Activated gamma-delta T cell treated with anti-CD3 and anti-CD28 coated beads, Interleukin-2, amount 50 U/mL, for 16 hours (primary cell): ENCODE results near the gene AIG1.
"Not testable (repeated sequence)": the region's sequence is repeated elsewhere in the genome, so short reads cannot be mapped to it uniquely, and the experiment has no call there.

Source experiments
- DNase-seq: peaks from one replicate; pipeline ENCODE4 v3.0.0-alpha.2; 2020; ENCODE audit warnings: low read depth

Gene AIG1, protein sequence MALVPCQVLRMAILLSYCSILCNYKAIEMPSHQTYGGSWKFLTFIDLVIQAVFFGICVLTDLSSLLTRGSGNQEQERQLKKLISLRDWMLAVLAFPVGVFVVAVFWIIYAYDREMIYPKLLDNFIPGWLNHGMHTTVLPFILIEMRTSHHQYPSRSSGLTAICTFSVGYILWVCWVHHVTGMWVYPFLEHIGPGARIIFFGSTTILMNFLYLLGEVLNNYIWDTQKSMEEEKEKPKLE

DNA sequence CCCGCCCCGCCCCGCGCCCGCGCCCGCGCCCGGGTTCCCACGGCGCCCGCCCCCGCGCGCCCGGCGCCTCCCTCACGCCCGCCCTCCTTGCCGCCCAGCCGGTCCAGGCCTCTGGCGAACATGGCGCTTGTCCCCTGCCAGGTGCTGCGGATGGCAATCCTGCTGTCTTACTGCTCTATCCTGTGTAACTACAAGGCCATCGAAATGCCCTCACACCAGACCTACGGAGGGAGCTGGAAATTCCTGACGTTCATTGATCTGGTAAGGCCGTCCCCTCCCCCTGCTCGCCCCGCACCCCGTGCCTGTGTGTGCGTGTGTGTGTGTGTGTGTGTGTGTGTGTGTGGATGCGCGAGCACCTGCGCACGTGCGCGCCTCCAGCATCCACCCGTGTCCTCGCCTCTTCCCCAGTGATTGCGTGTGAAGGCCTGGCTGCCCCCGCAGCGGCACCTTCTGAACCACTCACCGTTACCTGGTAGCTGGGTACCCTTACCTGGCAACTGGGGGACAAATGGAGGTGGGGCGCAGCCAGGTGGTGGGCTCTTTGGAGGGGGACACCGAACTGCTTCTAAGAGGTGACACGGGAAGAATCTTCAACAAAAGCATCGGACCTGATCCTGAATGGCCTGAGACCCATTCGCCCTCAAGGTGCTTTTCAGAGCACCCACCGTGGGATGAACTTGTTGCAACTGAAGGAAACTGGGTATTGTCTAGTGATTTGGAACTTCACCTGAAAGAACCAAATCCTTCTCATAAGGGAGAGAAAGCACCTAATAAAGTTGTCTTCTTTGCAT lies at the start of gene AIG1:
AIG1 (plus strand) TSS at position 84 of the 791 bp plus-strand sequence; CDS start at position 121, 37 bp downstream.
- DNase-seq = peak; percentile 32

DNA sequence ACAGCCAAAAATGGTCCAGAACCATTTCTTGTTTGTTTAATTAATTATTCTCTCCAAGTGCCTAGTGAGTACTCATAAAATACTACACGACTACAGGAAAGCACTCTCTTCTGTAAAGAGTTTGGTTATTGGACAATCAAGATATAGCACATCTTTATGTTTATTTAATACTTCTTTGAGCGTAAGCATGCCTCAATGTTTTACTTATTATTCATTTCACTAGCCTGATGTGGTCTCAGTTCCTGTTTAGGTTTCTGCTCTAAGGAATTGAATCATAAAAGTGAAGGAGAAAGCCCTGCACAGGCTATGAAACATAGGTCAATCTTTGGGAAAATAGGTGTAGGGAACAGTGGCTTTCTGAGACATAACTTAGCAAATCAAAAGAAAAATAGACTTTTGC lies 45.9 kb upstream of the AIG1 start:
- DNase-seq = no peak

DNA sequence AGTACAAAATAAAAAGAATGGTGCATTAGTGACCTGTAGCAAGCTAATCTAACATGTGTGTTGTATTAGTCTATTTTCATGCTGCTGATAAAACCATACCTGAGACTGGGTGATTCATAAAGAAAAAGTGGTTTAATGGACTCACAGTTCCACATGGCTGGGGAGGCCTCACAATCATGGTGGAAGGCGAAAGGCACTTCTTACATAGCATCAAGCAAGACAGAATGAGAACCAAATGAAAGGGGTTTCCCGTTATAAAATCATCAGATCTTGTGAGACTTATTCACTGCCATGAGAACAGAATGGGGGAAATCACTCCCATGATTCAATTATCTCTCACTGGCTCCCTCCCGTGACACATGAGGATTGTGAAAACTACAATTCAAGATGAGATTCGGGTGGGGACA lies 45.4 kb upstream of the AIG1 start:
- no peak for DNase-seq

DNA sequence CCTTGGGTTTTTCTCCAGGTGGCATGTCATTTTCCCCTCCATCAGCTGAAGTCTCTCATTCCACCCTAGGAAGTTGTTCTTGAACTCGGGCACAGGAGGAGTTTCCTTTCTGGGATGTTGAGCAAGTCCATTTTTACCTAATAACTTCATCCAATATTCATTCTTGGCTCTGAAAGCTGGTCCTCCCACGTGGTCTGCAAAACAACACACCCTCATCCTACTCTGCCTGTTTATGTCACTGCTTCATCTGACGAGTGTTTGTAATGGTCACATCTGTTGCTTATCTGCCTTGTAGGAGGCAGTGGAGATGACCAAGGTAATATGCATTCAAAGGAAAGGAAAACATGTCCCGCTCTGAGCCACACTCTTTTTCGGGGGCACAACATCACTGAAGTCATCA lies 41.7 kb upstream of the AIG1 start:
- no peak for DNase-seq

DNA sequence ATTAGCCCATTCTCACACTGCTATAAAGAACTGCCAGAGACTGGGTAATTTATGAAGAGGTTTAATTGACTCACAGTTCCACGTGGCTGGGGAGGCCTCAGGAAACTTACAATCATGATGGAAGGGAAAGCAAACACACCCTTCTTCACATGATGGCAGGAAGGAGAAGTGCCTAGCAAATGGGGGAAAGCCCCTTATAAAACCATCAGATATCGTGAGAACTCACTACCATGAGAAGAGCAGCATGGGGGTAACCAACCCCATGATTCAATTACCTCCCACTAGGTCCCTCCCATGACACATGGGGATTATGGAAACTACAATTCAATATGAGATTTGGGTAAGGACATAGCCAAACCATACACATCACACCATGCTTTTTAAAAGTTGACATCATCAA lies 39.8 kb upstream of the AIG1 start:
- not testable (repeated sequence) for DNase-seq

DNA sequence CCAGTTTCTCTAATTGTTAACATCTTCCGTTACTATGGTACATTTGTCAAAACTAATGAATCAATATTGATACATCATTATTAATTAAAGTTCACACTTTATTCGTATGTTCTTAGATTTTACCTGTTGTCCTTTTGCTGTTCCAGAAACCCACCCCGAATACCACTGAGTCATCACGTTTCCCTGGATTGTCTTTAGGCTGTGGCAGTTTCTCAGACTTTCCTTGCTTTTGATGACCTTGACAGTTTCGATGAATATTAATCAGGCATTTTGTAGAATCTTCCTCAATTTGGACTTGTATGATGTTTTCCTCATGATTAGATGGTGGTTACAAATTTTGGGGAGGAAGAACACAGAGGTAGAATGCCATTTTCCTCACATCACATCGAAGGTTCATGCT lies 39.1 kb upstream of the AIG1 start:
- no peak for DNase-seq

DNA sequence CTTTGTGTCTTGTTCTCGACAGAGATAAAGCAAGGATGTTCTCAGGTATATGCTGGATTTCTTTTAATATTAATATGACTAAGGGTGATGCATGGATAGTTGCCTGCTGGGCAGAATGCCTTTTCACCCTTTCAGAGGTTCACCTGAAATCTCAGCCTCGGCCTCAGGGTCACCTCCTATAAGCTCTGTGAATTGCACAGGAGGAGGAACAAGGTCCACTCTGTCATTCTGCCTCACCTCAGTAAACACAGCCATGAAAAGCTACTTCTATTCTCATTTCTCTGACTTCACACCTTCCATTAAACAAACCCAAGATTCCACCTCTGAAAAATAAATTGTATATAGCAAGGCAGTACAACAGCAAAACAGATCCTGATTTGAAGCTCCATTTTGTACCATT lies 38.1 kb upstream of the AIG1 start:
- no peak for DNase-seq

DNA sequence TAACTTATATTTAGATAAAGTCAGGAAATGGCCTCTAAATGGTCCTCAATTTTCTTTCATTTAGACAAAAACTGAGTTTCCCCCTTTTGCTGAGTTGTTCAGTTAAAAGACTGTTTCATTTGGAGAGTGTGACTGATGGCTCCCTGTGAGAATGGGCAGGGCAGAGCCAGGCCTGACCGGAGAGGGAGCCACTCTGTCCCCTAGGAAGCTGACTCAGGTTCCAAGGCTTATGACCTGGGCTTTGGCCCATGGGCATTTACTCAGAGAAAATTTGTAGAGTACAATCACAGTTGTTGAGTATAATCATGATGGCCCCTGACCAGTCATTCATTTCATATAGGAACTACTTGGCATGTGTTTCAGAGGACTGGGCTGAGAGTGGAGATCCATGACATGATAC lies 37.0 kb upstream of the AIG1 start:
- no peak for DNase-seq

DNA sequence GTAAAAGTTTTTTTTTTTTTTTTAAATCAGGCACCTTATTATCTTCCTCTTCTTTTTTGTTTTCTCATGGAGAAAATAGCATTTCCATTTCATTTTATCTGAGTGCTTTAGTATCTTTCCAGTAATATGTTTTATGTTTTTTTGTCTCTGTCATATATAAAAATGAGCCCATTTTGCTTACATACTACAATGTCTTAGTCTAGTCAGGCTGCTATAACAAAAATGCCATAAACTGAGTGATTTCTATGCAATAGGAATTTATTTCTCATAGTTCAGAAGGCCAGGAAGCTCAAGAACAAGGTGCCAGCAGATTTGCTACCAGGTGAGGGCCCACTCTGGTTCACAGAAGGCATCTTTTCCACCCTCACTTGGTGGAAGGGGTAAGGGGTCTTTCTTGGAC lies 35.7 kb upstream of the AIG1 start:
- DNase-seq = no peak

DNA sequence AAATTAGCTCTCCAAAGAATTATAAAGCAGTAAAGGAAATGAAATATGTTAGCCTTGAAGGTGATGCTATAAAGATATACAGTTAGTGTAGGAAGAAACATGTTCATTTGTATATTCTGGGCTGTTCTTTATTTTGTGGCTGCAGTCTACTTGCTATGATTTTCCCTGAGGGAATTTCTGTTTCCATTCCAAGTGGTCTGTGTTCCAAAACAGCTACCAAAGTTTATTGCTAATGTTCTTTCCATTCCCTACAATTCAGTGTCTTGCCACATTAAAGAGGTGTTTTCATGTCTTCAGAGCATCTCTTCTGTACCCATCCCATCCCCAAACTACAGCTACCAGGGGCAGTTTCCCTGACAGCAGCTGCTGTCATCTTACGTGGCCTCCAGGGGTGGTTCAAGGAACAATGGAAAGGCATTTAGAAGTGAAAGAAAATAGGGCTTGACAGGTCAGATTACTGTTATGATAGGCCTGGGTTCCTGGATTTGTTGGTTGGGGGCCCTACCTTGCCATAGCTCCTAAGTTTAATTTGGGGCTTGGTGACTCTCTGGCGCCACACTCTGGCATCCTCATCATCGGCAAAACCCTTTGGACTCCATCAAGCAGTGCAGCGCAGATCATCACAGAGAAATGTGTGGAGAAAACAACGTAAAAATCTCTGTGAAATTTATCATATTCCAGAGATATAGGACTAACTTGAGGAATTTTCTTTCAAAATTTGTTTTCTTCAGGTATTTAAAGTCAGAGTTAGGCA lies 33.8 kb upstream of the AIG1 start:
- peak; percentile 19 for DNase-seq

DNA sequence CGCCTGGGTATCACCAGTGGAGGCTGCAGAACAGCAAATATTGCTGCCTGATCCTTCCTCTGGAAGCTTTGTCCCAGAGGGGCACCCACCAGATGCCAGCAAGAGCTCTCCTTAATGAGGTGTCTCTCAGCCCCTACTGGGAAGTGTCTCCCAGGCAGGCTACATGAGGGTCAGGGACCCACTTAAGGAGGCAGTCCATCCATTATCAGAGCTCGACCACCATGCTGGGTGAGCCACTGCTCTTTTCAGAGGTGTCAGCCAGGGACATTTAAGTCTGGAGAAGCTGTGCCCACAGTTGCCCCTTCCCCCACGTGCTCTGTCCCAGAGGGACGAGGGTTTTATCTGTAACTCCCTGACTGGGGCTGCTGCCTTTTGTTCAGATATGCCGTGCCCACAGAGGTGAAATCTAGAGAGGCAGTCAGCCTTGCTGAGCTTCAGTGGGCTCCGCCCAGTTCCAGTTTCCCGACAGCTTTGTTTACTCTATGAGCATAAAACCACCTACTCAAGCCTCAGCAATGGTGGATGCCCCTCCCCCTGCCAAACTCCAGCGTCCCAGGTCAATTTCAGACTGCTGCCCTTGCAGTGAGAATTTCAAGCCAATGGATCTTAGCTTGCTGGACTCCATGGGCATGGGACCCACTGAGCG lies 25.9 kb upstream of the AIG1 start:
- DNase-seq = no peak

DNA sequence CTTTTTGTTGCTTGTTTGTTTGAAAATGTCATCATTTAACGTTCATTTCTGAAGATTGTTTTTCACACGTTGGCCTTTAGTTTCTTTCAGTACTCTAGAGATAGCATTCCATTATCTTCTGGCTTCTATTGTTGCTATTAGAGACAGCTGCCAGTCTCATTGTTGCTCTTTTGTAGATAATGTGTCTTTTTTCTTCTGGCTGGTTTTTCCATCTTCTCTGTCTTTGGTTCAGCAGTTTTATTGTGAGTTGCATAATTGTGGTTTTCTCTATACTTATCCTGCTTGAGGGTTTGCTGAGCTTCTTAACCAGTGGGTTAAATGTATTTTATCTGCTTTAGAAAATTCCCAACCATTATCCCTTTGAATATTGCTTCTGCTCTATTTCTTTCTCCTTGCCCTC lies 23.2 kb upstream of the AIG1 start:
- no peak for DNase-seq

DNA sequence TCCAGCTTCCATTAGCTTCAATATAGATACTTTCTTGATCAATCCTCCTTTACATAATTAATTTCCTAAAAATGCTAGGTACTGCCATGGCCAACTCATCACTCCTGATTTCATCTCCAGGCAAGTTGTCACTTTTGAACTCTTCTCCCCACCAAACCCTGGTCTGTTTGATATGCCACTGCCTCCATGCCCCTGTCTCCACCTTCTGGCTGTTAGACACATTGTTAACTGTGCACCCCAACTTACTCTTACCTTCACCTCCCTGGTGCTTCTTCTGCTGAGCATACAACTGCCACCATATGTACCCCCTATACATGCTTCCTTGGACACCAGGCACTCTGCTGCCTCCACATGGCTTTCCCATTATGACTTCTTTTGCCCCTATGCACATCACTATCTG lies 21.9 kb upstream of the AIG1 start:
- DNase-seq = no peak

DNA sequence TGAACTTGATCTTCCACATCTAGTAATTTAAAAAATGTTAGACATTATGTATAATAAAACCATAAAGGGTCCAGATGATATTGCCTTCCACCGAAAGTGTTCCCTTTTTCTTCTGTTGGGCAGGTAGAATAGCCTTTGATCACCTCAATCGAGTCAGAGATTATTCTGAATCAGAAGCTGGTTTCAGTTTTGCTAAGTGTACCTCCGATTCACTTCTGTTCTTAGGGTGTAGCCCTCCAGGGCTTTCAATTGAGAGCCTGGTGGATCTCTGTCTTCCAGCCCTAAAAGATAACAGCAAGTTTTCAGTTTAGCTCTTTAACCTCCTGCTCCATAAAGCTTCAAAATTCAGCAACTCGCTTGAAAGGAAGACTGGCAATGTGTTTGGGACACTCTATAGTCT lies 21.1 kb upstream of the AIG1 start:
- no peak for DNase-seq

DNA sequence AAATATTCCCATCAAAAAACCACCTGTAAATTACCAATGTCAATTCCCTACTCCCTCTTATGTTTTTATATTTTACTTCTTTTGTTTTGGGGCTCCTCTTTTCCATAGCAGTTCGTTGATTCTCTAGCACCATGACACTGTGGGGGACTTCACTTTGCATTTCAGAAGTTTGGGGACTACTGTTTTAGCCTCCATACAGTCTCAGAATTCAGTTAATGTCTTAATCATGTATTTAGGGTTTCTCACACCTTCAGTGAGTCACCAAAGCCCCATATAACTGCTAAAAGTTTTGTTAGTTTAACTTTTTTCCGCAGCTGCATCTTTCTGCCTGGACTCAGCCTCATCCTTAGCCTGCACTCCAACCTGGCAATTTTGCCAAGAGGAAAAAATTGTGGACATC lies 20.7 kb upstream of the AIG1 start:
- DNase-seq = no peak

DNA sequence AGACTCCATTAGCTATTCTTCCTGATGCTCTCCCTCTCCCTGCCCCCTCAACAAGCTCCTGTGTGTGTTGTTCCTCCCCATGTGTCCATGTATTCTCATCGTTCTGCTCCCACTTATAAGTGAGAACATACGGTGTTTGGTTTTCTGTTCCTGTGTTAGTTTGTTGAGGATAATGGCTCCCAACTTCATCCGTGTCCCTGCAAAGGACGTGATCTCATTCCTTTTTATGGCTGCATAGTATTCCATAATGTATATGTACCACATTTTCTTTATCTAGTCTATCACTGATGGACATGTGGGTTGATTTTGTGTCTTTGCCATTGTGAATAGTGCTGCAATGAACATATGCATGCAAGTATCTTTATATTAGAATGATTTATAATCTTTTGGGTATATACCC lies 16.3 kb upstream of the AIG1 start:
- DNase-seq = not testable (repeated sequence)

DNA sequence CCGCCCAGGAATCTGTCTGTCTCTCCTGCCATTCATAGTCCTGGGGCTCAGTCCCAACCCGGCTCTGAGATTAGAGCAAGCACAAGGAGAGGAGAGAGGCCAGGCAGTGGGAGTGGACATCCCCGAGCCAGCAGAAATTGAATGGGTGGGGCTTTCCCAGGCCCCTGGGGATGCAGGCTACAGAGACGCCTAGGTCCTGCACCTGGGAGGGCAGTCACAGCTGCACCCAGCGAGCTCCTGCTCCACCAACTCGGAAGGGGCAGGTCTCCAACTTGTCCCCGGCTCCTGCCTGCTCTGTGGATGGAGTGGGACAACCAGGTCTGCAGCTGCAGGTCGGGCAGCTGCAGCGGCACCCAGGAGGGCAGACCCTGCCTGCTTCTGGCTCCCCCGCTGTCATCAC lies 11.1 kb upstream of the AIG1 start:
- DNase-seq = no peak

DNA sequence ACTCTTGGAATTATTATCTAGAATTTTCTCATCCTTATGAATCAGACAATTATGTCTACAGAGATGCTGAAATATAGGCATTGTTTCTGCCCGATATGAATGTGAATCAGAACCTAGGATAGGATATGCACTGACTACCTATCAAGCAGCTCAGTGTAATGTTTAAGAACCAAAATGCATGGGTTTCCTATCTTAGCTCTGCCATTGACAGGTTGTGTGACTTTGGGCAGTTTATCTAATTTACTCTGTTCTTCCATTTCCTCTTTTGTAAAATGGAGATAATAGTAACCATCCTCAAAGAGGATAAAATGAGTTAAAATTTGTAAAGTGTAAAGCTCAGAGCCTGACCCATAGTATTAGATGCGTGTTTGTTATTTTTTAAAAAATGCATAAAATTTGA lies 10.2 kb upstream of the AIG1 start:
- DNase-seq = no peak

DNA sequence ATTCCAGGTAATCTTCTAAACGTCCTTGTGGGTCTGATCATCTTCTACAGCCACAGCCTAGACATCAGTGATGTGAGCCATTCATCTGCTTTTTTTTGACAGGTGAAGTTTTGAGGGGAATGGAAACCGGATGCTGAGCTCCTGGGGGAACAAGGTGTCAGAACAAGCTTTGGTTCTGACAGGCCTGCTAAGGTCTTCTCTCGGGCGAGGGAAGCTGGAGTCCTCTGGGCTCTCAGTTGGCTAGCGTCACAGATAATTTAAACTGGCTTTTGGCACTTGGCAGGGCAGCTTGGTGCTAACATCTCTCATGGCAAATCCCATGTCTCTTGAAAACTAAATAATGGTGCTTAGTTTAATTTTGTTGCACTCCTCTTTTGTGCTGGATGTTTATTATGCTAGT lies 8.4 kb upstream of the AIG1 start:
- no peak for DNase-seq

DNA sequence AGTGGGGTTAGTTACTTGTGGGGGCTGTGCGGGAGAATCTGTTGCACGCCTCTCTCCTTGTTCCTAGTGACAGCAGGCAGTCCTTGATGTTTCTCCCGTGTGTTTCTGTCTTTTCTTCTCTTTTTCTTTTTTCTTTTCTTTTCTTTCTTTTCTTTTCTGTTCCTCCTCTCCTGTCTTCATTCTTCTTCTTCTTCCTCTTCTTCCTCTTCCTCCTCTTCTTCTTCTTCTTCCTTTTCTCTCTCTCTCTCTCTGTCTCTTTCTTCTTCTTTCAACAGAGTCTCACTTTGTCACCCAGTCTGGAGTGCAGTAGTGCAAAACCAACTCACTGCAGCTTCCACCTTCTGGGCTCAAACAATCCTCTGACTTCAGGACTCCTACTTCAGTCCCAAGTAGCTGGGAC lies 6.8 kb upstream of the AIG1 start:
- no peak for DNase-seq

DNA sequence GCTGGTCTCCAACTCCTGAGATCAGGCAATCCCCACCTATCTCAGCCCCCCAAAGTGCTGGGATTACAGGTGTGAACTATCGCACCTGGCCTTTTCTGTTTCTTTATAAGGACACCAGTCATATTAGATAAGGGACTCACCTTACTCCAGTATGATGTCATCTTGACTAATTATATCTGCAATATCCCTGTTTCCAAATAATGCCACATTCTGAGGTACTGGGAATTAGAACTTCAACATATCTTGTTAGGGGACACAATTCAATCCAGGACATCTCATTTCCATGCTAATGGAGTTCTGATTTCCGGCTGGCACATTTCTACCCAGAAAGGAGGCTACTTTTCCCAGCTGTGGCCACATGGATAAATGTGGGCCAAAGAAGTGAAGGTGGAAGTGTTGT lies 6.4 kb upstream of the AIG1 start:
- no peak for DNase-seq

DNA sequence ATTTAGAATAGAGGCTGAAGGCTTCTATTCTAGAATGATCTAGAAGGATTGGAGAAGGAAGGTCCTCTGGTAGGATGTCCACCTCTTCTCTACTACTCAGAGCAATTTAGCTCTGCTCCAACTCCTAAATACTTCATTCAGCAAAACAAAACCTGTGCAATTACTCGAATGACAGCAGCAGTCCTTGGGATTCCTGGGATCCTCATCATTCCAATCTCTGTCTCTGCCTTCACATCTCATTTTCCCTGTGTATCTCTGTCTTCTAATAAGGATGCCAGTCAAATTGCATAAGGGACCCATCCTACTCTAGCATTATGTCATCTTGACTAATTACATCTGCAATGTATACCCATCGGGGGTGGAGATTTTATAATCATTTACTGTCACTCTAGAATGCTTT lies 5.5 kb upstream of the AIG1 start:
- DNase-seq = no peak

DNA sequence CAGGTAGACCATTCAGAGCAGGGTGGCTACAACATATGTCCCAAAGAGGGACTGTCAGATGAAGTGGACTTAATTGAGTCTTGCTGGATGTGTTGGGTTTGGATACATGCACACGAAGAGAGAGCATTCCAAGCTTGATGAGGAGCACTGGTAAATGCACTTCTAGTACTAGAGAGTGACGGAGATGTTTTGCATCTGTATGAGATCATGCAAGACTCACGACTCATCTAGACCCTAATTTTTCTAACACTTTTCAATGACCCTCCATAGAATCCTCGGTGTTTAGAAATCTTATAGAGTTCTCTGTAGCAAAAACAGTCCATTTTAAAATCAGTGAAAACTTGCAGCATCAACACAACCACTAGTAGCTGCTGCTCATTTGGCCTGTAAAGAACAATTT lies 4.8 kb upstream of the AIG1 start:
- DNase-seq = no peak
